ENCODE data around the gene CACNA2D1.

Gene CACNA2D1

DNA sequence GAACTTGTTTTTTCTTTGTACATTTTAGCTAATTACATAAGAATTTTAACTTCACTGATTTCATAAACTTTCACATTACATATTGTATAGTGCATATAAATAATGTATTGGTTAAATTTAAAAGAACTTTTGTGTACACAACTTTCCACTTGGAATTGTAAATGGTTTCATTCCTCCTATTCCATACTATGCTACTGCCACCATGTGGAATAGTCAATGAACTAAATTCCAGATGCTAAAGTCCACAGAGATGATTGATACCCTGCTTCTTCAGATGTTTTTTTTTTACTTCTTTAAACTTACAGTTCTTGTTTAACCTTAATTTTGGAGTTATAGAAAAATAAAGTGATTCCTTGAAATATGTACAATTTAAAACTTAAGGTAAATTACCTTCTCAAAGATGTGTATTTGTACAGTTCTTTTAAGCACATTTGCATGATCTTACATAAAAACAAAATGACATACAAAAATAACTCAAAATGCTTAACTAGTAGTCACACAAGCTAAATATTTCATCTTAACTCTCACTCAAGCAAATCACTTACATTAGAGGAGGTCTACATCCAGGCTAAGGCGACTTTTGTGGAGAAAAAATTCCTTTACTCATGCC lies 426.1 kb downstream of the CACNA2D1 start:
- TF ChIP-seq CTCF (IDR thresholded peaks at IDR 0.05): peak; percentile 69

GRCh38 chr7:82015751-82016150 lies 427.8 kb downstream of the CACNA2D1 start:
- no peak for TF ChIP-seq CTCF (IDR thresholded peaks at IDR 0.05)

GRCh38 chr7:82012453-82012852 lies 431.1 kb downstream of the CACNA2D1 start:
- no peak for TF ChIP-seq CTCF (IDR thresholded peaks at IDR 0.05)

GRCh38 chr7:82010416-82010815 lies 433.2 kb downstream of the CACNA2D1 start:
- no peak for TF ChIP-seq CTCF (IDR thresholded peaks at IDR 0.05)

- TF ChIP-seq CTCF (IDR thresholded peaks at IDR 0.05): no peak
Observed at GRCh38 chr7:82007315-82007714, 436.3 kb downstream of the CACNA2D1 start.

GRCh38 chr7:82005056-82005455 lies 438.5 kb downstream of the CACNA2D1 start:
- TF ChIP-seq CTCF (IDR thresholded peaks at IDR 0.05): no peak

DNA sequence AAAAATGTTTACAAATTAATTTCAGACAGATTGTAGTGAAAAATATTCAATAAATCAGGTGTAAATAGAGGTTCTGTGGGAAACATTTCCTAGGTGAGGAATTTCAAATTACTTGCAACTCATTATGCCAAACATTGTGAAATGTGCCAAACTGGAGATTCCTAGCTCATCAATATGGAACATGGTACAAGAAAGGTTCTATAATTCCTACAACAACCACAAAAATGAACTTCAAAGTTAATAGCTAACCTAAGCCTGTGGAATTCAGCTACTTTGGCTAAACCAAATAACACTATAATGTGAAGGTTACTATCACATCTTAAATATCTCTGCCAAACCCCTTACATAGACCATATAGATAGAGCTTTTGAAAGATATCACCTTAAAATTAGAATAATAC lies 450.4 kb downstream of the CACNA2D1 start:
- TF ChIP-seq CTCF (IDR thresholded peaks at IDR 0.05): no peak

GRCh38 chr7:81990395-81990794 lies 453.2 kb downstream of the CACNA2D1 start:
- no peak for TF ChIP-seq CTCF (IDR thresholded peaks at IDR 0.05)

Measured in LNCAP (cell line).